Suprapubic skin (tissue), 4 donors: Measurements from ENCODE around the gene TAP1. TPM values are rescaled to one million over a fixed set of nuclear protein-coding genes. Genes with fewer than 3 reads are reported as not detected.
"Not testable (repeated sequence)": the region's sequence is repeated elsewhere in the genome, so short reads cannot be mapped to it uniquely, and the experiment has no call there.

Source experiments
- DNase-seq, 2 donors: peaks; one replicate each; pipeline ENCODE4 v3.0.0-alpha.2; 2019; ENCODE audit warnings: low spot score in 2 of 2
- H3K27ac ChIP-seq: fragments of 200-600 bp; sonication (generic); one replicate; pipeline ENCODE4 v1.5.1; 2019
- H3K27me3 ChIP-seq: fragments of 200-600 bp; sonication (generic); one replicate; pipeline ENCODE4 v1.5.1; 2019
- H3K36me3 ChIP-seq: fragments of 200-600 bp; sonication (generic); one replicate; pipeline ENCODE4 v1.5.1; 2019
- H3K4me1 ChIP-seq: fragments of 200-600 bp; sonication (generic); one replicate; pipeline ENCODE4 v1.5.1; 2019
- H3K4me3 ChIP-seq: fragments of 200-600 bp; sonication (generic); one replicate; pipeline ENCODE4 v1.5.1; 2019; ENCODE audit warnings: mild to moderate bottlenecking
- H3K9me3 ChIP-seq: fragments of 200-600 bp; sonication (generic); one replicate; pipeline ENCODE4 v1.5.1; 2019
- CTCF ChIP-seq, 2 donors: fragments of 200-600 bp in 1 of 2; fragments of 450-650 bp in 1 of 2; sonication (generic) in 1 of 2; IDR thresholded peaks; one replicate each; pipeline ENCODE4 v1.5.1; 2016 to 2019; ENCODE audit warnings: antibody characterized with exemption in 2 of 2, mild to moderate bottlenecking in 1 of 2, moderate library complexity in 1 of 2
- EP300 ChIP-seq: sonication (generic); formaldehyde crosslinking; IDR thresholded peaks from one replicate; pipeline ENCODE4 v1.6.1; 2017; ENCODE audit warnings: antibody characterized with exemption
- POLR2A ChIP-seq, 2 donors: fragments of 450-650 bp; IDR thresholded peaks; one replicate each; pipeline ENCODE4 v1.6.1; 2017; ENCODE audit warnings: antibody characterized with exemption in 2 of 2, mild to moderate bottlenecking in 2 of 2, moderate library complexity in 2 of 2
- POLR2AphosphoS5 ChIP-seq, 3 donors: sonication (generic); formaldehyde crosslinking; IDR thresholded peaks; one replicate each; pipeline ENCODE4 v1.6.1; 2017; ENCODE audit warnings: antibody characterized with exemption in 3 of 3
- WGBS: methylation state at CpG from one replicate; pipeline ENCODE4 v1.1.5; 2018; 5-methylcytosine and 5-hydroxymethylcytosine counted together
- total RNA-seq, 4 donors: library from RNA; depleted of rRNA; stranded (reverse); fragments of >200 nt; gene quantifications; one replicate each; pipeline ENCODE4 v1.1.0, GENCODE V29; 2016

The TAP1 gene
- total RNA-seq, 4 donors from 2014 or later: 90.7 to 126 (median 101) TPM

- WGBS: 89% methylated on average over 2 of the region's 2 CpGs
- Histone ChIP-seq H3K36me3 (no peaks in the 10 kb centered on the region), H3K9me3 (no peaks in the 10 kb centered on the region), H3K27me3 (no peaks in the 10 kb centered on the region), H3K4me3 (no peak overlapping the region), H3K27ac (peak overlapping the region; percentile 58), H3K4me1 (peaks cover 34% of the 10 kb centered on the region)
- DNase-seq: no peak
- no peak for TF ChIP-seq CTCF (IDR thresholded peaks at IDR 0.05)
- TF ChIP-seq POLR2A (IDR thresholded peaks at IDR 0.05): no peak
- TF ChIP-seq POLR2AphosphoS5 (IDR thresholded peaks at IDR 0.05): no peak
- no peak for TF ChIP-seq EP300
Observed at GRCh38 chr6:32815996-32816395, 37.5 kb downstream of the TAP1 start.

DNA sequence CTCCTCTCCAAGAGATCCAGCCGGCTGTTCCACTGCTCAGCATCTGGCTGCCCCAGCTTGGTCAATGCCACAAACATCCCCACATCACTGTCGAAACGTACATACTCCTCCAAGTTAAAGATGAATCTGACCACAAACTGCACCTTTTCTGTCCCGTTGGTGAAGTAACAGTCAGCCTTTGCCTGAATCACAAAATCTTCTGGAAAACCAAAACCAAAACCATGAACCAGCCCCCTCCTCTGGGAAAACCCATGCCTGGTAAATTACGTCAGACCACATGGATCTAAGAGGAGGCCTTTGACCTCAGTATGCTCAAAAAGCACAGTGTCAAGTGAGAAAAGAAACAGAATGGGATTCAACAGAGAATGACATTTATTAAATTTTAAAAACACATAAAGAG is 38.4 kb downstream of the TAP1 start:
- no peak for DNase-seq
- Histone ChIP-seq H3K27me3 (no peaks in the 10 kb centered on the region), H3K36me3 (no peaks in the 10 kb centered on the region), H3K27ac (peak overlapping the region; percentile 14), H3K4me1 (peaks cover 30% of the 10 kb centered on the region), H3K9me3 (no peaks in the 10 kb centered on the region), H3K4me3 (peak overlapping the region; percentile 3)
- TF ChIP-seq POLR2AphosphoS5 (IDR thresholded peaks at IDR 0.05): no peak
- no peak for TF ChIP-seq POLR2A (IDR thresholded peaks at IDR 0.05)
- no peak for TF ChIP-seq CTCF (IDR thresholded peaks at IDR 0.05)
- no peak for TF ChIP-seq EP300
- 80% methylated on average over 5 of the region's 5 CpGs for WGBS

GRCh38 chr6:32814145-32814544 is 39.4 kb downstream of the TAP1 start:
- 90% methylated on average over 2 of the region's 2 CpGs for WGBS
- no peak for TF ChIP-seq CTCF (IDR thresholded peaks at IDR 0.05)
- no peak for TF ChIP-seq POLR2AphosphoS5 (IDR thresholded peaks at IDR 0.05)
- TF ChIP-seq POLR2A (IDR thresholded peaks at IDR 0.05): no peak
- no peak for TF ChIP-seq EP300
- Histone ChIP-seq H3K4me3 (no peak overlapping the region), H3K4me1 (peaks cover 21% of the 10 kb centered on the region), H3K36me3 (no peaks in the 10 kb centered on the region), H3K9me3 (no peaks in the 10 kb centered on the region), H3K27ac (no peak overlapping the region), H3K27me3 (no peaks in the 10 kb centered on the region)
- no peak for DNase-seq

DNA sequence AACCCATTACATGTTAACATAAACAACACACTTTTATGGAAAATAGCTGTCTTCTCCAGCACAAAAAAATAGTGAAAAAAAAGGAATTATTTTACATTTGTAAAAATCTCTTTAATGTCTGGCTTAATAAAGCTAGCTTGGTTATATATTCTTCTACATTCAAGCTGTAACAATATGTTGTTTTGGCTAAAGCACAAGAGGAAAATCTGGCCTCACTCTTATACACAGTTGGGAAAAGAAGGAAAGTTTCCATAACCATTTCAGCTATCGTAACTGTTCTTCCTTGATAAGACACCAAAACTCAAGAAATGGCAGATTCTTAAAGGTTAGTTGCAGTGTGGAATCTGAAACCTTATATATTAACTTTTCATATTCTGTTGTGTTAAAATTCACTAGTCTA is 44.3 kb downstream of the TAP1 start:
- H3K4me3 ChIP-seq: no peak overlapping the region
- no peaks in the 10 kb centered on the region for H3K4me1 ChIP-seq
- TF ChIP-seq POLR2A (IDR thresholded peaks at IDR 0.05): no peak
- no peak for TF ChIP-seq CTCF (IDR thresholded peaks at IDR 0.05)
- no peak for TF ChIP-seq EP300
- no peak for TF ChIP-seq POLR2AphosphoS5 (IDR thresholded peaks at IDR 0.05)
- peaks cover 21% of the 10 kb centered on the region for H3K27me3 ChIP-seq
- 52% methylated on average over 1 of the region's 1 CpG for WGBS
- H3K27ac ChIP-seq: no peak overlapping the region
- no peaks in the 10 kb centered on the region for H3K36me3 ChIP-seq
- H3K9me3 ChIP-seq: no peaks in the 10 kb centered on the region
- no peak for DNase-seq

- Histone ChIP-seq H3K9me3 (no peaks in the 10 kb centered on the region), H3K4me1 (no peaks in the 10 kb centered on the region), H3K4me3 (no peak overlapping the region), H3K36me3 (no peaks in the 10 kb centered on the region), H3K27me3 (peaks cover 25% of the 10 kb centered on the region), H3K27ac (no peak overlapping the region)
- WGBS: 91% methylated on average over 5 of the region's 5 CpGs
- no peak for DNase-seq
- no peak for TF ChIP-seq CTCF (IDR thresholded peaks at IDR 0.05)
- no peak for TF ChIP-seq EP300
- no peak for TF ChIP-seq POLR2AphosphoS5 (IDR thresholded peaks at IDR 0.05)
- no peak for TF ChIP-seq POLR2A (IDR thresholded peaks at IDR 0.05)
Observed at GRCh38 chr6:32807020-32807580, 46.4 kb downstream of the TAP1 start.

DNA sequence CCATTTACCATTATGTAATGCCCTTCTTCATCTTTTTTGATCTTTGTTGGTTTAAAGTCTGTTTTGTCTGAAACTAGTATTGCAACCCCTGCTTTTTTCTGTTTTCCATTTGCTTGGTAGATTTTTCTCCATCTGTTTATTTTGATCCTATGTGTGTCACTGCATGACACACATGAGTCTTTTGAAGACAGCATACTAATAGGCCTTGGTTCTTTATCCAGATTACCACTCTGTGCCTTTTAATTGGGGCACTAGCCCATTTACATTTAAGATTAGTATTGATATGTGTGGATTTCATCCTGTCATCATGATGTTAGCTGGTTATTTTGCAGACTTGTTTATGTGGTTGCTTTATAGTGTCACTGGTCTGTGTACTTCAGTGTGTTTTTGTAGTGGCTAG is 48.1 kb downstream of the TAP1 start:
- not testable (repeated sequence) for H3K9me3 ChIP-seq, H3K27ac ChIP-seq, DNase-seq, H3K4me3 ChIP-seq, H3K36me3 ChIP-seq, H3K4me1 ChIP-seq
- peaks cover 25% of the 10 kb centered on the region for H3K27me3 ChIP-seq
